ENCODE results near the gene CFAP43. TPM values are rescaled to one million over a fixed set of nuclear protein-coding genes. Genes with fewer than 3 reads are reported as not detected.

CFAP43 gene
- total and polyA plus RNA-seq, 12 donors: 0.28 to 4.2 (median 1.3) TPM

- H3K4me3 ChIP-seq: no peak overlapping the region
- H3K9me3 ChIP-seq (replicated peaks in 1 of 3): no peaks in the 10 kb centered on the region
- H3K27ac ChIP-seq: no peak overlapping the region
- WGBS, 4 donors: 18 to 48% (median 33%) methylated on average over 1 of the region's 1 CpG
- intact Hi-C loops (cut with DNase I): no loop called here
- no peaks in the 10 kb centered on the region for H3K27me3 ChIP-seq
- DNase-seq: no peak
- H3K4me1 ChIP-seq (replicated peaks in 1 of 2): no peaks in the 10 kb centered on the region
- no peaks in the 10 kb centered on the region for H3K36me3 ChIP-seq (replicated peaks in 1 of 2)
- TF ChIP-seq POLR2A (IDR thresholded peaks at IDR 0.05) (no peak), CTCF (IDR thresholded peaks at IDR 0.05) (no peak)
Measured at GRCh38 chr10:104113376-104113956, 118.7 kb downstream of the CFAP43 start.

GRCh38 chr10:104109908-104110662 is 122.1 kb downstream of the CFAP43 start:
- Histone ChIP-seq H3K27ac (no peak overlapping the region), H3K4me1 (replicated peaks in 1 of 2) (no peaks in the 10 kb centered on the region), H3K36me3 (replicated peaks in 1 of 2) (no peaks in the 10 kb centered on the region), H3K4me3 (no peak overlapping the region), H3K27me3 (no peaks in the 10 kb centered on the region), H3K9me3 (replicated peaks in 1 of 3) (no peaks in the 10 kb centered on the region)
- TF ChIP-seq CTCF (IDR thresholded peaks at IDR 0.05): no peak
- DNase-seq: no peak
- intact Hi-C loops (cut with DNase I): no loop called here
- WGBS, 4 donors: 66 to 84% (median 71%) methylated on average over 3 of the region's 3 CpGs

- no peak for TF ChIP-seq POLR2A (IDR thresholded peaks at IDR 0.05)
- no peak for TF ChIP-seq CTCF (IDR thresholded peaks at IDR 0.05)
- WGBS, 4 donors: 91 to 99% (median 92%) methylated on average over 2 of the region's 2 CpGs
- no peak overlapping the region for H3K4me3 ChIP-seq
Measured at GRCh38 chr10:104104926-104105325, 127.2 kb downstream of the CFAP43 start.

GRCh38 chr10:104104418-104104817 is 127.7 kb downstream of the CFAP43 start:
- Histone ChIP-seq H3K4me3 (no peak overlapping the region), H3K27ac (no peak overlapping the region), H3K27me3 (no peaks in the 10 kb centered on the region), H3K4me1 (replicated peaks in 1 of 2) (no peaks in the 10 kb centered on the region), H3K36me3 (replicated peaks in 1 of 2) (no peaks in the 10 kb centered on the region), H3K9me3 (replicated peaks in 1 of 3) (no peaks in the 10 kb centered on the region)
- TF ChIP-seq CTCF (IDR thresholded peaks at IDR 0.05) (no peak), POLR2A (IDR thresholded peaks at IDR 0.05) (no peak)
- intact Hi-C loops (cut with DNase I): no loop called here
- no peak for DNase-seq
- WGBS, 4 donors: 0% methylated on average over 1 of the region's 1 CpG

More at GRCh38 chr10:104104926-104105325, 127.2 kb downstream of the CFAP43 start:
- Histone ChIP-seq H3K27ac (no peak overlapping the region), H3K27me3 (no peaks in the 10 kb centered on the region), H3K4me1 (replicated peaks in 1 of 2) (no peaks in the 10 kb centered on the region), H3K36me3 (replicated peaks in 1 of 2) (no peaks in the 10 kb centered on the region), H3K9me3 (replicated peaks in 1 of 3) (no peaks in the 10 kb centered on the region)
- DNase-seq: no peak
- intact Hi-C loops (cut with DNase I): no loop called here

Measured in adrenal gland (tissue), 12 donors.